OCI-LY1 (cell line): Measurements from ENCODE around the gene EFNA3.

Experiments used
- H2AFZ ChIP-seq: fragments of 200-600 bp; sonication (generic), shearing (Covaris generic); 2 replicates; pipeline ENCODE4 v1.6.0; 2014; ENCODE audit warnings: antibody characterized with exemption, mild to moderate bottlenecking, low read length
- H3F3A ChIP-seq: fragments of 200-600 bp; sonication (generic), shearing (Covaris generic); 2 replicates; pipeline ENCODE4 v1.6.0; 2014; ENCODE audit warnings: mild to moderate bottlenecking, antibody characterized with exemption, low read length, moderate library complexity; ENCODE audit not compliant: insufficient read depth
- H3K27ac ChIP-seq: fragments of 200-600 bp; sonication (generic); 2 replicates; pipeline ENCODE4 v1.5.1; 2014; ENCODE audit warnings: low read length, mixed run types, mild to moderate bottlenecking, low read depth; ENCODE audit not compliant: poor library complexity, severe bottlenecking
- H3K27me3 ChIP-seq: fragments of 200-600 bp; sonication (generic); 2 replicates; pipeline ENCODE4 v1.6.0; 2014; ENCODE audit warnings: antibody characterized with exemption, mild to moderate bottlenecking, low read length, moderate library complexity; ENCODE audit not compliant: insufficient read depth
- H3K36me3 ChIP-seq: fragments of 200-600 bp; sonication (generic); 2 replicates; pipeline ENCODE4 v1.6.1; 2014; ENCODE audit warnings: mild to moderate bottlenecking, antibody characterized with exemption, low read length, moderate library complexity, mixed read lengths; ENCODE audit not compliant: insufficient read depth
- H3K4me1 ChIP-seq: fragments of 200-600 bp; sonication (generic); 2 replicates; pipeline ENCODE4 v1.5.1; 2014; ENCODE audit warnings: mild to moderate bottlenecking, low read length, moderate library complexity; ENCODE audit not compliant: insufficient read depth, severe bottlenecking
- H3K4me2 ChIP-seq: fragments of 200-600 bp; sonication (generic), shearing (Covaris generic); 2 replicates; pipeline ENCODE4 v1.6.1; 2014; ENCODE audit warnings: low read length
- H3K4me3 ChIP-seq: fragments of 200-600 bp; sonication (generic); 2 replicates; pipeline ENCODE4 v1.5.1; 2014; ENCODE audit warnings: low read length, low read depth, mild to moderate bottlenecking, mixed read lengths; ENCODE audit not compliant: poor library complexity, severe bottlenecking
- H3K79me2 ChIP-seq: fragments of 200-600 bp; shearing (Covaris generic); 2 replicates; pipeline ENCODE4 v1.6.1; 2016; ENCODE audit warnings: mixed run types, low read length, mixed read lengths; ENCODE audit not compliant: insufficient read depth
- H3K9ac ChIP-seq: fragments of 200-600 bp; sonication (generic), shearing (Covaris generic); 2 replicates; pipeline ENCODE4 v1.6.1; 2014; ENCODE audit warnings: mild to moderate bottlenecking, low read length, mixed read lengths
- H3K9me2 ChIP-seq: fragments of 200-600 bp; sonication (generic), shearing (Covaris generic); 2 replicates; pipeline ENCODE4 v1.6.1; 2014; ENCODE audit warnings: low read depth, mild to moderate bottlenecking, low read length, mixed read lengths
- H3K9me3 ChIP-seq: fragments of 200-600 bp; shearing (Covaris generic); 2 replicates; pipeline ENCODE4 v1.6.1; 2014; ENCODE audit warnings: low read length, mixed read lengths
- H4K20me1 ChIP-seq: fragments of 200-600 bp; sonication (generic), shearing (Covaris generic); 2 replicates; pipeline ENCODE4 v1.6.0; 2016; ENCODE audit warnings: mild to moderate bottlenecking, low read length; ENCODE audit not compliant: insufficient read depth
- CTCF ChIP-seq: fragments of 200-600 bp; sonication (generic), shearing (Covaris generic); IDR thresholded peaks from 2 replicates; pipeline ENCODE4 v1.5.1; 2017; ENCODE audit warnings: mild to moderate bottlenecking, antibody characterized with exemption, low read length, moderate library complexity, mixed read lengths
- EZH2 ChIP-seq: fragments of 200-600 bp; sonication (generic), shearing (Covaris generic); IDR thresholded peaks from 2 replicates; pipeline ENCODE4 v1.8.0; 2017; ENCODE audit warnings: borderline replicate concordance, mixed run types, mild to moderate bottlenecking, antibody characterized with exemption, low read length, moderate library complexity, mixed read lengths

EFNA3 gene

GRCh38 chr1:155127967-155128754 is 49.5 kb downstream of the EFNA3 start:
- H3F3A ChIP-seq: no peaks in the 10 kb centered on the region
- H3K9me2 ChIP-seq: no peaks in the 10 kb centered on the region
- H3K4me3 ChIP-seq: peak overlapping the region; percentile 49
- H3K27ac ChIP-seq: no peak overlapping the region
- peak overlapping the region; percentile 73; the same call in 1 of the 2 replicates for H3K4me2 ChIP-seq
- H3K9me3 ChIP-seq: no peaks in the 10 kb centered on the region
- 0 out of 2 replicates have a peak, but pooled peaks cover 8% of the 10 kb centered on the region for H3K27me3 ChIP-seq
- no peaks in the 10 kb centered on the region for H3K79me2 ChIP-seq
- H3K4me1 ChIP-seq: peaks cover 16% of the 10 kb centered on the region
- no peaks in the 10 kb centered on the region for H3K36me3 ChIP-seq
- no peak overlapping the region for H2AFZ ChIP-seq
- TF ChIP-seq CTCF: no peak
- no peak for TF ChIP-seq EZH2
- H3K9ac ChIP-seq: no peak overlapping the region
- H4K20me1 ChIP-seq: no peaks in the 10 kb centered on the region

GRCh38 chr1:155128755-155129473 is 50.3 kb downstream of the EFNA3 start:
- Histone ChIP-seq H3K9me3 (no peaks in the 10 kb centered on the region), H3F3A (no peaks in the 10 kb centered on the region), H3K4me1 (peaks cover 16% of the 10 kb centered on the region), H4K20me1 (no peaks in the 10 kb centered on the region), H3K27ac (no peak overlapping the region), H3K9me2 (no peaks in the 10 kb centered on the region), H2AFZ (no peak overlapping the region), H3K9ac (no peak overlapping the region), H3K27me3 (0 out of 2 replicates have a peak, but pooled peaks cover 8% of the 10 kb centered on the region), H3K36me3 (no peaks in the 10 kb centered on the region), H3K4me3 (no peak overlapping the region), H3K4me2 (no peak overlapping the region), H3K79me2 (no peaks in the 10 kb centered on the region)
- no peak for TF ChIP-seq CTCF
- no peak for TF ChIP-seq EZH2

- Histone ChIP-seq H3K4me1 (peaks cover 25% of the 10 kb centered on the region), H3K4me2 (no peak overlapping the region), H3K9me2 (no peaks in the 10 kb centered on the region), H3K36me3 (no peaks in the 10 kb centered on the region), H4K20me1 (no peaks in the 10 kb centered on the region), H3K27ac (no peak overlapping the region), H3K27me3 (0 out of 2 replicates have a peak, but pooled peaks cover 8% of the 10 kb centered on the region), H3K9me3 (no peaks in the 10 kb centered on the region), H3F3A (no peaks in the 10 kb centered on the region), H3K4me3 (no peak overlapping the region), H3K9ac (no peak overlapping the region), H2AFZ (no peak overlapping the region), H3K79me2 (no peaks in the 10 kb centered on the region)
- no peak for TF ChIP-seq EZH2
- TF ChIP-seq CTCF: no peak
Measured at GRCh38 chr1:155130272-155131006, 51.8 kb downstream of the EFNA3 start.
